ENCODE measurements around the gene GNAQ.
"Not testable (repeated sequence)": the region's sequence is repeated elsewhere in the genome, so short reads cannot be mapped to it uniquely, and the experiment has no call there.

Gene GNAQ

DNA sequence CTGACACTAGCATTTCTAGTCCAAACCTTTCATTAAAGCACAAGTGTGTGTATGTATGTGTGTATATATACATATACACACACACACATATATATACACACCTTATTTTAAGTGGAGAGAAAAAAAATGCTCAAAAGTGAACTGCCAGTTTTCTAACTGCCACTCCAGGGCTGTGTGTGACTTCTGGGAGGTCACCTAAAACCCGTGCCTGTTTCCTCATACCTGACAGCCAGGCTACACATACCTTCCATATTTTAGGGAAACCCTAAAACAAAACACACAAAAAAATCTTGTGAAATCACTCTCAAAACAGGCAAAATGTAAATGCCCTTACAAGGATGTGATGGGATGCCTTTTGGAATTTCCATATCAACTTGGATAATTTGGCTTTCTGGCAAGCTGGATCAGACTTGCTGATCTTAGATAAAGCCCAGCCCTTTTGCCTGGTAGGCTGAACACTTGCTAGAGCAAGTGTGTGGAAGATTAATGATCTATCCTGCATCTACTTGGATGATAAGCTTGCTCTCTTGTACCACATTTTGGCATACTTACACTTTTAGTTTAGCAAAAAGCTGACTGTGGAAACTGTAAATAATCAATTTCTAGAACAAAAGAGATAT is 127.8 kb downstream of the GNAQ start:
- no peak for DNase-seq (ENCODE audit: low spot score)

DNA sequence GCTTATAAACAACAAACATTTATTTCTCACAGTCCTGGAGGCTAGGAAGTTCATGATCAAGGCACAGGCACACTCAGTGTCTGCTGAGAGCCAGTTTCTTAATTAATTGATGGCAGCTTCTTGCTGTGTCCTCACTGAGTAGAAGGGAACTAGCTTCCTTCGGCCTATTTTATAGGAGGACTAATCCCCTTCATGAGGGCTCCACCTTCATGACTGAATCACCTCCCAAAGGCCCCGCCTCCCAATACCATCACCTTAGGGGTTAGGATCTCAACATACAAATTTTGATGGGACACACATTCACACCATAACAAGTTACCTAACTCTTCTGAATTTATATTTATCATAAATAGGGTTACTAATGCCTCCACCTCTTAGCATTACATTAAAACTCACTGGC is 129.8 kb downstream of the GNAQ start:
- DNase-seq (ENCODE audit: low spot score): no peak

DNA sequence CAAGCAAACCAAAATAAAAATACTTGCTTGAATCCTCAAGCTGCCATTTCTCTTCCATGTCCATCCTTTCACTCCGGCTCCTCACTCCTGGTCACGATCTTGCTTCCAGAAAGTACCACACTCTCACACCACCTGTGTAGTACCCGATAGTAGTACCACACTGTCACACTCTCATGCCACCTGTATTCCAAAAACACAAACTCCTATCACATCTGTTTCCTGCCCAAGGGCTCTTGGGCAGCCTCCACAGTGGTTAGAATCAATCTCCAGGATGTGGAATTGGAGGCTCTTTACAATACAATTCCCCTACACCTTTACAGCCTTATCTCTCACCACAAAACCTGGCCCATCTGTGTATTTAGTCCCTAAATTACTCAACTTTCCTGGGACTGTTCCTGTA is 130.6 kb downstream of the GNAQ start:
- DNase-seq (ENCODE audit: low spot score): no peak

DNA sequence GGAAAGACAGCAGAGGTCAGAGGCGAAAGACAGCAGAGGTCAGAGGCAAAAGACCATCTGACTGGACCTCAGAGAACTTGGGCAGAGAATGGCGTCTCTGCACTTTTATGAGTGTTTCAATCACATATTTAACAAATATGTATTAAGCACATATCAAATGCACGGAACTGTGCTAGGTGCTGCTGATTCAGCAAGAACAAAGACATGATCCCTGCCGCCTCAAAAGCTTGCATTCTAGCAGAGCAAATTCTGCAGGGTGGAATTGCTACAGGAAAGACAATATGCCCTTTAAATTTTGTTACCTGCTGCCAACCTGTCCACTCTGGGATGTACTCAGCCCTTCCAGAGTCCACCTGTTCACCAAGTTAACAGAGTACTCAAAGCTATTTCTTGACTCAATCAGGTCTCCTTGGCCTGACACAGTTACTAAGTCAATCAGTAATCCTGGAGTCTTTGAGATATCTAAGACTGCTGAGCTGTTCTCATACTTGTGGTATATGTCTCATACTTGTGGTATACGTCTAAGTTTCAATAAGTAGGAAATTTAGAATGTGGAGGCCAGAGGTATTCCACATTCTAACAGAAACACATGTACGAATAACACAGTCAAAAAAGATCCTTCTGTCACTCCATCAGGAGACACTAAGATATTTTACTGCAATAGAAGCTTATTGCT is 131.8 kb downstream of the GNAQ start:
- DNase-seq (ENCODE audit: low spot score): no peak

DNA sequence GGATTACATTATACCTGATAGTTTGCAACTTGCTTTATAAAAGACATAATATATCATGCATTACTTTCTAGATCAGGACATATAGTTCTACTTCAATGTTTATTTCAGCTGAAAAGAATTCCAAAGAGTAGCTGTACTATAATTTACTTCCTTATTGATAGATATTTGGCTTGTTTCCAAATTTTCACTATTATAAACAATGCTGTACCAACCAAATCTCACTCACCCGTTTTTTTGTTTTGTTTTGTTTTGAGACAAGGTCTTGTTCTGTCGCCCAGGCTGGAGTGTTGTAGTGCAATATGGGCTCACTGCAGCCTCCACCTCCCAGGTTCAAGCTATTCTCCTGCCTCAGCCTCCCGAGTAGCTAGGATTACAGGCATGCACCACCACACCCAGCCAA is 132.7 kb downstream of the GNAQ start:
- no peak for DNase-seq (ENCODE audit: low spot score)

DNA sequence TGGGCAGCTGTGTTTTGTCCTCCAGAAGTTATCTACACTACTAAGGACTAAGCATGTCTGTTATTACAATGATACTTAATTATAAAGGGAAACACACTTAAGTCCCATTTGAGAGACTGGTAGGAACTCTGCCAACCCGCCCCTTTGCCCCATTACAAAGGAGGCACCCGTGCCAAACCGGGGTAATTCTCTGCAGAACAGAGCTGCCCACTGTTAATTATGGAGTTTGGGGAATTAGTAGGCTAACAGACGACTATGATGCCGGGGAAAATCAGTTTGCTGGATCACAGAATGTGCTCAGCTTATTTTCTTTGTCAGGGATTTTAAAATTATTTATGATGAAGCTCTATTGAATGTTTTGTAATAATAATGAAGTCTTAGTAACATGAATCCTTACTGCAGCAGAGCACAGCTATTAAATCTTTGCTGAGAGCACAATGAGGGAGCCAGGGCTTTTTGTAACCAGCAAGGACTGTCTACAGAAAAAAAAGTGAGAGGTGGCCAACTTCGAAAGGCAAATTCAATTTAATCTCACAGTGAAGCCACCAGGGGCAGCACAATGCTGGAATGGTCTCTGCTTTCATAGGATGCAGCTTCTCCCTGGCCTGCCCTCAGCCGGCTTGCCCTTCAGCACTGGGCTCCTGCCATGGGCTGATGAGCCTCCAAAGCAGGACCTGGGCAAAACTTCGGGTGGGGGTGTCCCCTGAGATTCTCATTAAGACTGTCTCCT is 134.5 kb downstream of the GNAQ start:
- DNase-seq (ENCODE audit: low spot score): no peak

DNA sequence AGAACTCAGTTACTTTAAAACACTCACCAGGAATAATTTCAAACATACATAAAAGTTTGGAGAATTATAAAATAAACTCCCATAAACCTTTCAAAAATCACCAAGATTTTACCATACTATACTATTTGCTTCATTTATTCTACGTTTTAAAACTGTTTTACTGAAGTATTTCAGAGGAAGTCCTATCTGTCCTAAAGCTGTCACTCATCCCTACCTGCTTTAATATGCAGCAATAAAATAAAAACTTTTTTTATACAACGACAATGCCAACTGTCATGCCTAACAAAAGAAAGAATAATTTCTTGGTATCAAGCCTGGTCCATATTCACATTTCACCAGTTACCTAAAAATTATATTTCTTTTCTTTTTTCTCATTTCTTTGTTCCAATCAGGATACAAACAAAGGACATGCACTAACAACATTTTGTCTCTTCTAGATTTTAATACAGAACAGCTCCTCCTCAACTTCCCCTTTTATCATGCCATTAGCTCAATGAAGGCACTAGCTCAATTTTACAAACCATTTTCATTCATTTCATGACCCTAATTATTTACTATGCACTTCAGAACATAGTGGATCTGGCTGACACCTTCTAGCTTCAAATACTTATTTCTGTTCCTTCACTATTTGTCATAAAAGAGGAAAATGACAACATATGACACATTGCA is 135.2 kb downstream of the GNAQ start:
- no peak for DNase-seq (ENCODE audit: low spot score)

DNA sequence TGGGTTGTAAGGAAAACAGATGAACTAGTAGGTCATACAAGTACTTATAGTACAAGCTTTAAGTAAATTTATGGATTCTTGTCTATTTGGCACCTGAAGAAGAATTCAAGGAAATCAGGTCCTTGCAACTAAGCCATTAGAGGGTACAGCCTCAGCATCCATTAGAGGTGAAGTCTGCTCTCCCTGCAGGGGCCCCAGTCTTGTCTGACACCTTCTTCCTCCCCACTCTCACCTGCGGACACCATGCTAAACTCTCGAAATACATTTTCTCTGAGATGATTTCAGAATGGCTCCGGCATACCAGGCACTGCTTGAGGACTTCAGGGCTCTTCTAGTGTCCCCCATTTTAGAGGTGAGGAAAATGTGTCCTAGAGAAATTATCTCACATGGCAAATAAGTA is 137.9 kb downstream of the GNAQ start:
- no peak for DNase-seq (ENCODE audit: low spot score)

DNA sequence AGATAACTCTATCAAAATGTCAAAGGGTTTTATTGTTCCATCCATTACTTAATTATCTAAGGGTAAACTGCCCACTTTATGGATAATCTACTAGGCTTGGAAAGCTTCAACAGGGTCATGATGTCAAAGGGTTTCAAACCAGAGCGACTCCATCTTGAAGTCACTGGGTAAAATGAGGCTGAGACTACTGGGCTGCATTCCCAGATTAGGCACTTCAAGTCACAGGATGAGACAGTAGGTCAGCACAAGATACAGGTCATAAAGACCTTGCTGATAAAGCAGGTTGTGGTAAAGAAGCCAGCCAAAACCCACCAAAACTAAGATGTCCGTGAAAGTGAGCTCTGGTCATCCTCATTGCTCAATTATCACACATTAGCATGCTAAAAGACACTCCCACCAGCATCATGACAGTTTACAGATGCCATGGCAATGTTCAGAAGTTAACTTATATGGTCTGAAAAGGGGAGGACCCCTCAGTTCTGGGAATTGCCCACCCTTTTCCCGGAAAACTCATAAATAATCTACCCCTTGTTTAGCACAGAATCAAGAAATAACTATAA is 138.6 kb downstream of the GNAQ start:
- DNase-seq (ENCODE audit: low spot score): no peak

DNA sequence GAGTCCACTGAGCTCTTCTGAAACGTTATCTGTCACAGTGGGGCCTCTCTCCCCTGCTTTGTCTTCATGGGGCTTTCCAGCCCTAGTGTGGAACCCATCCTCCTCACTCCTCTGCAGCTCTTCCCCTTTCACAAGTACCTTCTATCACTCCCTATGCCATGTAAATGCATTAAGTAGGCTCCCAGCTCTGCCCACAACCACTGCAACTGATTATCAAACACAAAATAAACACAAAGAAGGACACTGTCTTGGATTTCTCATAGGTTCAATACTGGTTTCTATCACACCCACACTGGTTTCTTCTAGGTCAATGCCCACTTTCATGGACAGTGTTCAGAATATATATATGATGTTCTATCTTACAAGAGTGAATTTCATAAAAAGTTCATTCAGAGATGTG is 139.4 kb downstream of the GNAQ start:
- DNase-seq (ENCODE audit: low spot score): no peak

DNA sequence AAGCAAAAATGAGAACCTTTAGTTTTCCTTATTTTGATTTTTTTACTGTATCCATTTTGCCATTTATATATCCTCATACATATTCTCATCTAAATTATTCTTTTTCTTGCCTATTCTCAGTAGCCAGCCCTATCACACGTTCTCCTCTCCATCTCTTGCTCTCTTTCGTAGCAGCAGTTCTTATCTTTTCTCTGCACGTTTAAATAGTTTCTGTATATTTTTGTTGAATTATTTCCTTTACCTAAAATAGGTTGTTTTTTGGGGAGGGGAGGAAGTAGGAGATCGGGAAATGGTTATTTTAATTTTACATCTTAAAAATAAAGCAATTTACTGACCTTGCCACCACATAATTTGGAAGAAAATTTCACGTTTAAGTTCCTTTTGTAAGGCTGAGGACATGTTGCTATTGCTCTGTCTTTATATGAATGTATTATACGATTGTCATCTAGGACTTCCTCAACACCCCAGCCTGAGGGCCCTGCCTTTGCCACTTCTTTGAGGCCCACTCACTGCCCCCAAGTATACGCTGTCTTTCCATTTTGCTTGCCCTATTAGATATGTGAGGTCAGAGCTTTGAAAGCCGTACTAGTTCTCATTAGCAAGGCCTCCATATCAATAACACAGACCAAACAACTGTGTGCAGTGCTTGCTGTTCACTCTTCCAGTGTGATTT is 140.3 kb downstream of the GNAQ start:
- DNase-seq (ENCODE audit: low spot score): no peak

DNA sequence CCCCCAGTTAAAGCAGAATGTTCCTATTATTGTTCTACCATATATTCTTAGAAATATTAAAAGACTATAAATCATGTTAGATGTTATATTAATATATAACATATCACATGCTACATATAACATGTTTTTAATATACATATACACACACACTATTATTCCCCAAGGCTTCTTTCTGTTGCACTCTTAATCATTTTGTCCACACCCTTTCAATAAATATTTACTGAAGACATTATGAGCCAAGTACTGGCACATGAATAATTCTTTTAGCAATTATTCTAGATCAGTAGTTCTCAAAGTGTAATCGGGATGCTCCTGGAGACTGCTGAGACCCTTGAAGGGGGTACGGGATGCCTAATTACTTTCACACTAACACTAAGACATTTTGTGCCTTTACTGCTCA is 143.9 kb downstream of the GNAQ start:
- DNase-seq (ENCODE audit: low spot score): no peak

DNA sequence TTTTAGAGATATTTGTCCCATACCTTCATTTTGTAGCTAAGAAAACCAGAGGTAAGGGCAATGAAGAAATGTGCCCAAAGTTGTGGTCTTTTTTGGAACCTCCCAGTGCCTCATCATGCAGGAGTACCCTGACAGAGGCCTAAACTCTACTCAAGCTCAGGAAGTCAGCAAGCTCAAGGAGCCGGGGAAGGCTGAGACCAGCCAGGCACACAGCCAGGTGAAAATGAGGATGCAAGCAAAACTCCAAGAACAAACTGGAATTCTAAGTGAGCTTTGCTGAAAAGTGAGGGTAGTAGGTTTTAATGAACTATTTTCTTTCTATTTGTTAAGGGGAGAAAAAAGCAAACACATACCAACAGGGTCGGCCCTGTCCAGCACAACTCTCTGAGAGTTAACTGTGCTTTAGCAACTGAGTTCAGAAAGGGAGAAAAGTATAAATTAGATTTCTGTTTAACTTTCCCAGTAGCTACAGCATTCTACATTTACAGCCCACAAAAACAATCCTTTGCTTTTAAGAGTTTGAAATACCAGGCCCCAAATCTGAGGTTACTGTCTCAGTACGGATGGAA is 146.4 kb downstream of the GNAQ start:
- no peak for DNase-seq (ENCODE audit: low spot score)

DNA sequence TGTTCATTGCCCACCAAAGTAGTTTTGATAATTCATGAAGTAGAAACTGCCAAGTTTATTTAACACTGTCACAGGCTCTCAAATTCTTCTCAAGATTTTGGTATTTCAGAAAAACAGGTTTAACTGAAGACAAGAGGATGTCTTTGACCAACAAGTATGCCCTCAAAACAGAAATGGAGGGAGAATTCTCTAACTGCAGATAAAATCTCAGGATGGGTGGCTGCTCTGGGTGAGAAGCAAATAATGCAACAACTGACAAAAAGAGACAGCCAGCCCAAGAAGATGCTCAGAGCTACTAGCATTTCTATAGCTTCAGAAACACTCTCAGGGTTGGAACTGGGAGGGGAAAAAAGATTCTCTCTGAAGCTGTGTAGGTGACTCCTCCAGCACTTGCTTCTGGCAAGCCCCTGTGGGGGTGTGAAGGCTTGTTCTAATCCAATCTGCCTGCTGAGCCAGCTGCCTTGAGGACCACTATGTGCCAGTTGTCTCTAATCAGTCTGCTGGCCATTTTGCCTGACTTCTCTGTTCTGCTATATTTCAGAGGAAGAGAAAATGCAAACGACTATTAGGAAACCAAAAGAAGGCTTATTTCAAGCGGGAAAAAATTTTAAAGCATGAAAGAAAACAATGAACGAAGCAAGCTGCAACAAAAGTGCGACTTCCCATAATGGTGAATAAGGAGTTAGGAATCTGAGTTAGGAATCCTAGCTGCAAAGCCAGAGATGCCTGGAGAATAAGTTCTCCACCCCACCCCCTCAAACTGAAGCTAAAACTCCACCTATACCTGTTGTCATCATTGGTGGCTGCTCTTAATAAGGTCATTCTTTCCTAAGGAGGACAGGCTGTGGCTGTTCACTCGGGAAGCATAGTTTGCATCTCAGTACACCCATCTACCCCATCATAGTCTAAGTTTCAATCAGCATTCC is 147.5 kb downstream of the GNAQ start:
- DNase-seq (ENCODE audit: low spot score): no peak

DNA sequence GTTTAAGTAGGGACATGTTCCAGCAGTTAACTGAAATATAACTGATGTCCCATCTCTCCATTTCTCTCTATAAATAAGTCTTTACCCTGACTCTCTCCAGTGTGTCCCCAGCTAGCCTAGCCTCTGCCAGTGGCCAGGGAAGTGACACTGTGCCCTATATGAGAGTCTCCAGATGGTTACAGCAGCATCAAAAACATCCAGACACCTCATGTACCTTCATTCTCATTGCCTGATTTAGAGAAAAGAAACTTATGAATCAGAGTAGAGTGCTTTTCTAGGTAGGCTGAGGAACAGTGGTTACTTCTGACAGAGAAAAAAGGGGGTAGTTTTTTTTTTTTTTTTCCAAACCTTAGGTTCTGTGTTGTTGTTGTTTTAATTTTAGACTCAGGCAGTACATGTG is 148.5 kb downstream of the GNAQ start:
- DNase-seq (ENCODE audit: low spot score): no peak

DNA sequence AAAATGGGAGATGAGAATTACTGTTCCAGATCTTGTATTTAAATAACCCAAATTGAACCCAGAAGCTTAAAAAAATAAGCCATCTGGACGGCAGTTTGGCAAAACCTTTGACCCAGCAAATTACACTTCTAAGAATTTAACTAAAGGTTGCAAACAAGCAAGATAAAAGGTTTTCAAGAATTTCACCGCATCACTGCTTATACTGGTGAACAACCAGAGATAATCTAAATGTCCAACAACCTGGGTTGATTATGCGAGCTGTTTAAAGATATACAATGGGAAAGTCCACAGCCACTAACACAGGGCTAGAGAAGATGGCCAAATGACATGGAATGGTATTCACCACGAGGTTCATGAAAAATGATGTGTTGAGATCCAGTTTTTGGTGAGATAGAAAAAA is 149.3 kb downstream of the GNAQ start:
- no peak for DNase-seq (ENCODE audit: low spot score)

DNA sequence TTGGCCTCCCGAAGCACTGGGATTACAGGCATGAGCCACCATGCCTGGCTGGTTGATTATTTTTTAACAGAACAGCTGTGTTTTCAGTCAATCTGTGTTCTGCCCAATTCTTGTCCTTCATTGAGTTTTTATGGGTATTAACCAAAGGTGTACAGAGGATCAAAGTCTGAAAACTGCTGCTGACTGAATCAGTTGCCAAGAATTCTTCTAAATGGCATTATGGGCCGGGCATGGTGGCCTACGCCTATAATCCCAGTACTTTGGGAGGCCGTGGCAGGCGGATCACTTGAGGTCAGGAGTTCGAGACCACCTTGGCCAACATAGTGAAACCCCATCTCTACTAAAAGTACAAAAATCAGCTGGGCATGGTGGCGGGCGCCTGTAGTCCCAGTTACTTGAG is 150.0 kb downstream of the GNAQ start:
- DNase-seq (ENCODE audit: low spot score): not testable (repeated sequence)

DNA sequence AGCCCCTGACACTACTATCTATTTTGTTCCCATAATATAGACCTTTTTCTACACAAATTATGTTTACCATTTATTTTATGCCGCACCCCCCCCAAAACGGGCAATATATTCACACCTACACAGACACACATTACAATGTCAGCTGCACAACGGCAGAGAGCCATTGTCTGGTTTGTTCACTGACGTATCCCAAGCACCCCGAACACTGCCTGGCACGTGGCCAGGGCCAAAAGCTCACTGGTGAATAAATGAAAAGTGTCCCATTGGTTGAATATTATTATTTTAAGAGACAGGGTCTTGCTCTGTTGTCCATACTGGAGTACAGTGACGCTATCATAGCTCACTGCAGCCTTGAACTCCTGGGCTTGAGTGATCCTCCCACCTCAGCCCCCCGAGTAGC is 150.5 kb downstream of the GNAQ start:
- no peak for DNase-seq (ENCODE audit: low spot score)

DNA sequence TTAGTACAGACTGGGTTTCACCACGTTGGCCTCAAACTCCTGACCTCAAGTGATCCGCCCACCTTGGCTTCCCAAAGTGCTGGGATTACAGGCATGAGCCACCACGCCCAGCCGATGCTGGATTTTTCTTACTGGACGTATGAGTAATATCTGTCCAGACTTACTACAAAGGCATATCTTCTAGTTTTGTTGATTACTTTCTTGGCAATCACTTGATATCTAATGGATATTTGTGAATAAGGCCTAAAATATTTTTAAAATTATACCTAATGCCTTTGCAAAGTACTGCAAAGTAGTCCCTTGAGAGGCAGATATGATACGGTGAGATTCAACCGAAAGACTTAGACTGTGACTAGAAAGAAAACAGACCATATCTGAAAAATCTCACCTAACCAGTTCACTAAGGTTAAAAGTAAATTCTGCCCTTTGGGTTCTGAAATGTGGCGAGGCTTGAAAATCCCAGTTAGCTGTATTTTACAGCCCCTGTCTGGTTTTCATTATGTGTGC is 152.1 kb downstream of the GNAQ start:
- no peak for DNase-seq (ENCODE audit: low spot score)

DNA sequence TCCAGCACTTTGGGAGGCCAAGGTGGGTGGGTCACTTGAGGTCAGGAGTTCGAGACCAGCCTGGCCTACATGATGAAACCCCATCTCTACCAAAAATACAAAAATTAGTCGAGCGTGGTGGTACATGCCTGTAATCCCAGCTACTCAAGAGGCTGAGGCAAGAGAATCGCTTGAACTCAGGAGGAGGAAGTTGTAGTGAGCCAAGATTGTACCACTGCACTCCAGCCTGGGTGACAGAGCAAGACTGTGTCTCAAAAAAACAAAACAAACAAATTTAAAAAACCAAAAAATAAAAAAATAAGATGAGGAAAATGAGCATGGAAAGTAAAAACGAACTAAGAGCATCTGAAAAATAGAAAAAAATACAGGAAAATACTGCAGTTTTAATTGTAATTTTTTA is 152.8 kb downstream of the GNAQ start:
- not testable (repeated sequence) for DNase-seq (ENCODE audit: low spot score)

Measured in germinal center (tissue), 1 donor.